B cell (primary cell): ENCODE results near the gene STK4. TPM values are rescaled to one million over a fixed set of nuclear protein-coding genes. Genes with fewer than 3 reads are reported as not detected.

ENCODE experiments used
- ATAC-seq: fragments of 200-7000 bp; cut with Tn5 transposase; one replicate; pipeline ENCODE4 v1.10.0; 2021; ENCODE audit warnings: low read depth, mild to moderate bottlenecking, moderate number of reproducible peaks, moderate library complexity
- CTCF ChIA-PET: fragments of 350-600 bp; sonication (Branson Sonifier 250); formaldehyde crosslinking; loops from one replicate; lab custom pipeline; 2021; ENCODE audit warnings: antibody characterized with exemption, inconsistent platforms; lab: Charles Lee
- POLR2A ChIA-PET: fragments of 350-600 bp; sonication (Branson Sonifier 250); formaldehyde crosslinking; loops from one replicate; lab custom pipeline; 2021; ENCODE audit warnings: antibody characterized with exemption; lab: Charles Lee
- DNase-seq: peaks from one replicate; pipeline ENCODE4 v3.0.0; 2013
- H2AFZ ChIP-seq: 2 replicates; pipeline ENCODE4 v1.6.1; 2012; ENCODE audit warnings: mild to moderate bottlenecking, low read depth, low read length; ENCODE audit not compliant: insufficient read depth, poor library complexity, severe bottlenecking
- H3K27ac ChIP-seq, 2 donors: 1 replicate in 1 of 2; 2 replicates in 1 of 2; pipeline ENCODE4 v1.5.1; 2012 to 2013; ENCODE audit warnings: low read length in 2 of 2, mild to moderate bottlenecking in 2 of 2, moderate library complexity in 1 of 2
- H3K27me3 ChIP-seq, 4 experiments: fragments of 200-600 bp in 1 of 4; sonication (generic) in 1 of 4; replicated peaks in 1 of 4; 1 replicate in 2 of 4; 2 replicates in 2 of 4; pipeline versions ENCODE4 v1.6.1 to v1.7.0; 2013 to 2016; ENCODE audit warnings: low read length in 3 of 4, mild to moderate bottlenecking in 2 of 4, mixed read lengths in 1 of 4, moderate library complexity in 1 of 4; ENCODE audit not compliant: insufficient read depth in 4 of 4, control insufficient read depth in 3 of 4; ENCODE audit errors: control extremely low read depth in 1 of 4
- H3K36me3 ChIP-seq, 2 experiments: replicated peaks in 1 of 2; 1 replicate in 1 of 2; 2 replicates in 1 of 2; pipeline versions ENCODE4 v1.6.1 to v1.7.1; 2013; ENCODE audit warnings: low read length in 1 of 2; ENCODE audit not compliant: insufficient read depth in 2 of 2, control insufficient read depth in 1 of 2; ENCODE audit errors: control extremely low read depth in 1 of 2, extremely low read depth in 1 of 2
- H3K4me1 ChIP-seq, 2 donors: fragments of 200-600 bp in 1 of 2; sonication (generic) in 1 of 2; 1 replicate in 1 of 2; 2 replicates in 1 of 2; pipeline versions ENCODE4 v1.5.1 to v1.6.1; 2013 to 2017; ENCODE audit warnings: low read length in 2 of 2; ENCODE audit not compliant: control insufficient read depth in 2 of 2, insufficient read depth in 2 of 2
- H3K4me2 ChIP-seq: replicated peaks from 2 replicates; pipeline ENCODE3; 2012; ENCODE audit warnings: mild to moderate bottlenecking, low read depth, low read length; ENCODE audit not compliant: poor library complexity, severe bottlenecking
- H3K4me3 ChIP-seq, 5 experiments: fragments of 200-600 bp in 1 of 5; sonication (generic) in 1 of 5; 1 replicate in 3 of 5; 2 replicates in 2 of 5; pipeline versions ENCODE4 v1.5.1 to v1.7.0; 2011 to 2016; ENCODE audit warnings: low read length in 4 of 5, mild to moderate bottlenecking in 4 of 5, low read depth in 2 of 5, control low read depth in 1 of 5, moderate library complexity in 1 of 5; ENCODE audit not compliant: insufficient read depth in 1 of 5; ENCODE audit errors: control extremely low read depth in 1 of 5, extremely low read depth in 1 of 5
- H3K79me2 ChIP-seq: fragments of 200-600 bp; sonication (generic); one replicate; pipeline ENCODE4 v1.6.0; 2016; ENCODE audit warnings: low read length; ENCODE audit not compliant: control insufficient read depth, insufficient read depth
- H3K9ac ChIP-seq: fragments of 200-600 bp; sonication (generic); 2 replicates; pipeline ENCODE4 v1.6.1; 2017; ENCODE audit warnings: mild to moderate bottlenecking, low read length, moderate library complexity
- H3K9me3 ChIP-seq, 3 donors: one replicate each; pipeline versions ENCODE4 v1.6.1 to v1.7.1; 2013; ENCODE audit warnings: low read length in 2 of 3; ENCODE audit not compliant: control insufficient read depth in 2 of 3, insufficient read depth in 1 of 3; ENCODE audit errors: control extremely low read depth in 1 of 3
- H4K20me1 ChIP-seq: 2 replicates; pipeline ENCODE4 v1.6.0; 2012; ENCODE audit warnings: mild to moderate bottlenecking, low read length; ENCODE audit not compliant: insufficient read depth, control insufficient read depth, poor library complexity, severe bottlenecking
- H3K27ac Mint-ChIP-seq: one replicate; pipeline ENCODE4 v1.8.0; 2021; ENCODE audit warnings: mixed read lengths
- H3K27me3 Mint-ChIP-seq: one replicate; pipeline ENCODE4 v1.8.0; 2021; ENCODE audit warnings: mixed read lengths
- H3K4me1 Mint-ChIP-seq: one replicate; pipeline ENCODE4 v1.8.0; 2021; ENCODE audit warnings: mixed read lengths
- H3K4me3 Mint-ChIP-seq: one replicate; pipeline ENCODE4 v1.8.0; 2021; ENCODE audit warnings: mixed read lengths
- H3K9me3 Mint-ChIP-seq: one replicate; pipeline ENCODE4 v1.8.0; 2022; ENCODE audit warnings: mixed read lengths; ENCODE audit not compliant: insufficient read depth
- CTCF ChIP-seq: fragments of 200-600 bp; IDR thresholded peaks from one replicate; pipeline ENCODE4 v1.8.0; 2022; ENCODE audit warnings: antibody characterized with exemption, mild to moderate bottlenecking
- EZH2 ChIP-seq: IDR thresholded peaks from 2 replicates; pipeline ENCODE4 v1.6.1; 2012; ENCODE audit warnings: borderline replicate concordance, low read depth, mild to moderate bottlenecking, moderate library complexity, low read length; ENCODE audit not compliant: insufficient read depth, poor library complexity, severe bottlenecking
- WGBS: methylation state at CpG from one replicate; pipeline ENCODE4 v1.1.5; 2013; ENCODE audit warnings: missing lambda C conversion rate; ENCODE audit not compliant: insufficient coverage; 5-methylcytosine and 5-hydroxymethylcytosine counted together
- intact Hi-C: fragments of 100-400 bp; cut with micrococcal nuclease; formaldehyde crosslinking; loops from one replicate; pipeline ENCODE4 v1.10.0; 2022
- polyA plus RNA-seq: library from polyadenylated mRNA; depleted of rRNA; stranded (reverse); fragments of >200 nt; gene quantifications from 2 replicates; pipeline ENCODE4 v1.2.3, GENCODE V29; 2012
- total RNA-seq, 2 donors: library from RNA; stranded (reverse); fragments of 120-200 nt in 1 of 2; gene quantifications; 1 replicate in 1 of 2; 2 replicates in 1 of 2; pipeline versions ENCODE4 v1.2.3 to v1.2.4, GENCODE V29; 2013 to 2022

Gene STK4
- total and polyA plus RNA-seq, 2 donors (not counting 1 experiment from before 2014, with no cell fraction given): 38.9 to 324 TPM

GRCh38 chr20:45047581-45048119 lies 81.3 kb downstream of the STK4 start:
- ChIA-PET POLR2A (no interaction called here), CTCF (interaction anchor here (1.0 to 8.4 kb wide), 4 partner anchors 12 to 64 kb away, joined by 3 to 80 read pairs (median 6); no protein-coding TSS in a partner anchor)
- Histone ChIP-seq H3K4me2 (no peak overlapping the region), H3K79me2 (peaks cover 98% of the 10 kb centered on the region), H3K4me1 (peaks cover 47 to 53% of the 10 kb centered on the region in 2 donors), H3K9ac (no peak overlapping the region), H3K27me3 (no peaks in the 10 kb centered on the region), H3K4me3 (no peak overlapping the region), H3K9me3 (no peaks in the 10 kb centered on the region), H3K27ac (peak overlapping the region in 1 of 2 donors; percentile 32), H2AFZ (no peak overlapping the region), H3K36me3 (peaks cover 0 to 27% of the 10 kb centered on the region in 2 experiments), H4K20me1 (no peaks in the 10 kb centered on the region)
- TF ChIP-seq CTCF (no peak), EZH2 (no peak)
- Mint-ChIP-seq H3K27me3 (no peaks in the 10 kb centered on the region), H3K27ac (peak overlapping the region; percentile 16), H3K9me3 (no peaks in the 10 kb centered on the region), H3K4me3 (no peak overlapping the region), H3K4me1 (peaks cover 67% of the 10 kb centered on the region)
- intact Hi-C loops: no loop called here
- 100% methylated on average over 1 of the region's 2 CpGs for WGBS
- DNase-seq: no peak
- no peak for ATAC-seq

GRCh38 chr20:45049438-45049837 lies 83.1 kb downstream of the STK4 start:
- Histone ChIP-seq H3K4me2 (peak overlapping the region; percentile 70), H3K79me2 (peaks cover 98% of the 10 kb centered on the region), H3K36me3 (peaks cover 0 to 25% of the 10 kb centered on the region in 2 experiments), H3K4me3 (no peak overlapping the region), H2AFZ (no peak overlapping the region), H3K4me1 (peaks cover 60 to 63% of the 10 kb centered on the region in 2 donors), H4K20me1 (no peaks in the 10 kb centered on the region), H3K27me3 (no peaks in the 10 kb centered on the region), H3K27ac (peak overlapping the region; percentile 82 to 88), H3K9me3 (no peaks in the 10 kb centered on the region), H3K9ac (peak overlapping the region; percentile 36)
- ATAC-seq (no peak), DNase-seq (no peak)
- ChIA-PET POLR2A (no interaction called here), CTCF (interaction anchor here (0.6 to 8.4 kb wide), 8 partner anchors 27 to 271 kb away, joined by 3 to 80 read pairs (median 4); no protein-coding TSS in a partner anchor)
- peak overlapping the region; percentile 64 for H3K4me3 Mint-ChIP-seq
- H3K27me3 Mint-ChIP-seq: no peaks in the 10 kb centered on the region
- H3K4me1 Mint-ChIP-seq: peaks cover 72% of the 10 kb centered on the region
- intact Hi-C loops: no loop called here
- H3K27ac Mint-ChIP-seq: peak overlapping the region; percentile 85
- no peak for TF ChIP-seq CTCF
- no peak for TF ChIP-seq EZH2
- WGBS: no CpG with 5 or more reads among the region's 3 CpGs
- no peaks in the 10 kb centered on the region for H3K9me3 Mint-ChIP-seq
